ENCODE measurements around the gene IRX2. TPM values are rescaled to one million over a fixed set of nuclear protein-coding genes. Genes with fewer than 3 reads are reported as not detected.

The IRX2 gene
- total and polyA plus RNA-seq, 2 donors (not counting 1 experiment from before 2014, with no cell fraction given), result not detected

GRCh38 chr5:2749514-2750025 is 1.9 kb downstream of the IRX2 start:
- intact Hi-C loops (cut with micrococcal nuclease), result no loop called here
- no peak for DNase-seq

More at GRCh38 chr5:2749514-2750025, 1.9 kb downstream of the IRX2 start:
- Histone ChIP-seq H3K4me2 (replicated peaks; ENCODE audit: low read depth, low read length, poor library complexity, severe bottlenecking) (no peak overlapping the region), H3K9ac (ENCODE audit: low read length) (no peak overlapping the region), H3K9me3 (ENCODE audit: control extremely low read depth in 1 of 3, control insufficient read depth in 2 of 3, insufficient read depth in 1 of 3, low read length in 2 of 3) (peaks cover 0 to 31% (median 0%) of the 10 kb centered on the region in 3 donors), H3K27ac (ENCODE audit: low read length in 2 of 2) (no peak overlapping the region), H4K20me1 (ENCODE audit: control insufficient read depth, insufficient read depth, low read length, poor library complexity, severe bottlenecking) (no peaks in the 10 kb centered on the region), H3K4me3 (ENCODE audit: control extremely low read depth in 1 of 5, extremely low read depth in 1 of 5, insufficient read depth in 1 of 5, low read depth in 2 of 5, low read length in 4 of 5) (no peak overlapping the region), H3K36me3 (replicated peaks in 1 of 2; ENCODE audit: control extremely low read depth in 1 of 2, control insufficient read depth in 1 of 2, extremely low read depth in 1 of 2, insufficient read depth in 2 of 2, low read length in 1 of 2) (no peaks in the 10 kb centered on the region), H2AFZ (ENCODE audit: insufficient read depth, low read depth, low read length, poor library complexity, severe bottlenecking) (no peak overlapping the region), H3K27me3 (replicated peaks in 1 of 4; ENCODE audit: control extremely low read depth in 1 of 4, control insufficient read depth in 3 of 4, insufficient read depth in 4 of 4, low read length in 3 of 4) (peaks cover 0 to 45% (median 21%) of the 10 kb centered on the region in 4 experiments), H3K79me2 (ENCODE audit: control insufficient read depth, insufficient read depth, low read length) (no peaks in the 10 kb centered on the region), H3K4me1 (ENCODE audit: control insufficient read depth in 2 of 2, insufficient read depth in 2 of 2, low read length in 2 of 2) (no peaks in the 10 kb centered on the region)
- TF ChIP-seq CTCF (IDR thresholded peaks at IDR 0.05) (no peak), EZH2 (IDR thresholded peaks at IDR 0.05; ENCODE audit: borderline replicate concordance, insufficient read depth, low read depth, low read length, poor library complexity, severe bottlenecking) (no peak)
- POLR2A ChIA-PET, result no interaction called here
- ATAC-seq (ENCODE audit: low read depth), result no peak
- Mint-ChIP-seq H3K27me3 (peaks cover 54% of the 10 kb centered on the region), H3K9me3 (ENCODE audit: insufficient read depth) (no peaks in the 10 kb centered on the region), H3K27ac (no peak overlapping the region), H3K4me3 (no peak overlapping the region), H3K4me1 (peaks cover 5% of the 10 kb centered on the region)
- WGBS (ENCODE audit: insufficient coverage), result 18% methylated on average over 40 of the region's 45 CpGs
- CTCF ChIA-PET, result no interaction called here
